Subcutaneous abdominal adipose tissue (tissue), 5 donors: ENCODE results near the gene SLC15A2.
"Not testable (repeated sequence)": the region's sequence is repeated elsewhere in the genome, so short reads cannot be mapped to it uniquely, and the experiment has no call there.

Experiments used
- H3K27ac ChIP-seq: one replicate; pipeline ENCODE4 v1.7.0; 2013; ENCODE audit warnings: low read depth, mild to moderate bottlenecking, inconsistent platforms, low read length, moderate library complexity
- H3K27me3 ChIP-seq, 5 donors: one replicate each; pipeline ENCODE4 v1.7.0; 2013; ENCODE audit warnings: low read length in 5 of 5, inconsistent platforms in 1 of 5; ENCODE audit not compliant: control insufficient read depth in 5 of 5, insufficient read depth in 4 of 5
- H3K36me3 ChIP-seq, 5 donors: one replicate each; pipeline ENCODE4 v1.7.0; 2013; ENCODE audit warnings: low read length in 5 of 5; ENCODE audit not compliant: control insufficient read depth in 5 of 5, insufficient read depth in 5 of 5
- H3K4me1 ChIP-seq, 5 donors: one replicate each; pipeline ENCODE4 v1.7.0; 2013; ENCODE audit warnings: low read length in 5 of 5, mild to moderate bottlenecking in 3 of 5, moderate library complexity in 1 of 5; ENCODE audit not compliant: control insufficient read depth in 5 of 5, insufficient read depth in 5 of 5
- H3K4me3 ChIP-seq, 5 donors: one replicate each; pipeline ENCODE4 v1.7.0; 2013; ENCODE audit warnings: low read length in 5 of 5, low read depth in 1 of 5
- H3K9ac ChIP-seq, 5 donors: one replicate each; pipeline ENCODE4 v1.7.0; 2013; ENCODE audit warnings: low read length in 5 of 5, mild to moderate bottlenecking in 4 of 5, moderate library complexity in 3 of 5
- H3K9me3 ChIP-seq, 5 donors: one replicate each; pipeline ENCODE4 v1.7.0; 2013; ENCODE audit warnings: low read length in 5 of 5; ENCODE audit not compliant: control insufficient read depth in 5 of 5
- donor health status: healthy.
- donor health status: healthy.
- donor health status: healthy.
- donor health status: healthy.
- donor health status: healthy.

The SLC15A2 gene

GRCh38 chr3:121894301-121894990 is at the start of gene SLC15A2:
Gene SLC15A2 (plus strand): TSS chr3:121894401. CDS start chr3:121894477, 76 bp downstream.
- Histone ChIP-seq H3K27ac (no peak within 1 kb of the TSS), H3K9ac (peak within 1 kb of the TSS in 1 of 5 donors; percentile 5), H3K4me3 (peak within 1 kb of the TSS in 4 of 5 donors; percentile 28 to 48 (median 36))

GRCh38 chr3:121844892-121845291 is 49.3 kb upstream of the SLC15A2 start:
- Histone ChIP-seq H3K27ac (no peak overlapping the region), H3K4me1 (no peaks in the 10 kb centered on the region), H3K9ac (no peak overlapping the region), H3K9me3 (no peaks in the 10 kb centered on the region), H3K27me3 (no peaks in the 10 kb centered on the region), H3K4me3 (no peak overlapping the region), H3K36me3 (peaks cover 0 to 11% (median 0%) of the 10 kb centered on the region in 5 donors)

More at GRCh38 chr3:121894301-121894990, at the start of gene SLC15A2:
- Histone ChIP-seq H3K36me3 (no peaks in the 10 kb centered on the region), H3K9me3 (no peaks in the 10 kb centered on the region), H3K27me3 (no peaks in the 10 kb centered on the region), H3K4me1 (peaks cover 0 to 15% (median 13%) of the 10 kb centered on the region in 5 donors)

GRCh38 chr3:121852256-121852655 is 41.9 kb upstream of the SLC15A2 start:
- Histone ChIP-seq H3K36me3 (no peaks in the 10 kb centered on the region), H3K27me3 (no peaks in the 10 kb centered on the region), H3K9me3 (no peaks in the 10 kb centered on the region), H3K4me1 (no peaks in the 10 kb centered on the region), H3K9ac (no peak overlapping the region), H3K27ac (no peak overlapping the region), H3K4me3 (no peak overlapping the region)

DNA sequence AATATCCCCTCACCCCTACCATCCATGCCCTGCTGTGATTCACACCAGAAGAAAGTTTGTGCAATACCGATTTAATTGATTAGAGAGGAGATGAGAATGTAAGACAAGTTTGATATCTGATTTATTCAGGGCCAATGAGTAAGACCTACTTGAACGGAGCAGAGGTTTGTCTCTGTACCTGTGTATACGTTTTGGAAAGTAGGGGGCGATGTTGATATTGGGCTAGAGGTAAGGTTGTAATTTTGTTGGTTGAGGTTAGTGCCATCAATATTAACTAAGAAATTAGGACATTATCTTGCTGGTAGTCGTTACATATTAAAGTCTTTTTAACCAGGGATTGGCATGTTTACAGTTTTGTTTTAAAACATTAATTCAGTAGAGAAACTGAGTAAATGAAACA is 38.6 kb upstream of the SLC15A2 start:
- Histone ChIP-seq H3K27me3 (no peaks in the 10 kb centered on the region), H3K9ac (no peak overlapping the region), H3K9me3 (no peaks in the 10 kb centered on the region), H3K4me3 (no peak overlapping the region), H3K4me1 (no peaks in the 10 kb centered on the region), H3K36me3 (no peaks in the 10 kb centered on the region), H3K27ac (no peak overlapping the region)

DNA sequence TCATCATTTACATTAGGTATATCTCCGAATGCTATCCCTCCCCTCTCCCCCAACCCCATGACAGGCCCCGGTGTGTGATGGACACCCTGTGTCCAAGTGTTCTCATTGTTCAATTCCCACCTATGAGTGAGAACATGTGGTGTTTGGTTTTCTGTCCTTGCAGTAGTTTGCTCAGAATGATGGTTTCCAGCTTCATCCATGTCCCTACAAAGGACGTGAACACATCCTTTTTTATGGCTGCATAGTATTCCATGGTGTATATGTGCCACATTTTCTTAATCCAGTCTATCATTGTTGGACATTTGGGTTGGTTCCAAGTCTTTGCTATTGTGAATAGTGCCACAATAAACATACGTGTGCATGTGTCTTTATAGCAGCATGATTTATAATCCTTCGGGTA is 36.4 kb upstream of the SLC15A2 start:
- not testable (repeated sequence) for H3K27me3 ChIP-seq, H3K36me3 ChIP-seq, H3K4me1 ChIP-seq, H3K4me3 ChIP-seq, H3K9me3 ChIP-seq, H3K27ac ChIP-seq, H3K9ac ChIP-seq

GRCh38 chr3:121863247-121863646 is 31.0 kb upstream of the SLC15A2 start:
- not testable (repeated sequence) for H3K9ac ChIP-seq, H3K4me1 ChIP-seq, H3K9me3 ChIP-seq, H3K27ac ChIP-seq, H3K27me3 ChIP-seq, H3K4me3 ChIP-seq, H3K36me3 ChIP-seq

DNA sequence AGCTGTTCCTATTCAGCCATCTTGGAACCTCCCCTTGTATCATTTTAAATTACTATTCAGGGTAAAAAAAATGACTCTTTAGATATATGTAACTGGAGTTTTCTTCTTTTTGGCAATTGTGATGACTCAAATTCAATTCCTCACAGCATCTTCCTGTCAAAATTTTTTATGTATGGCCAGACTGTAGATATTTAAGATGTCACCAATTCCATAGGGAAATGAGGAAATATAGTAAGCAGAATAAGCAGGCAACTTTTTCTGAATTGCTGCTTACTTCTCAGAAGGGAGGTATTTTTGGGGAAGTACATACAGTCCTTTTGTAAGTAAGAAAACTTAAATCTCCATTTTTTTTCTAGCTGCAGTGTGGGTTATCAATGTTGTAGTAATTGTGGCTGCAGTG is 30.4 kb upstream of the SLC15A2 start:
- no peaks in the 10 kb centered on the region for H3K4me1 ChIP-seq
- no peak overlapping the region for H3K27ac ChIP-seq
- no peaks in the 10 kb centered on the region for H3K36me3 ChIP-seq
- H3K9me3 ChIP-seq, result peaks cover 0 to 5% (median 0%) of the 10 kb centered on the region in 5 donors
- H3K27me3 ChIP-seq, result no peaks in the 10 kb centered on the region
- H3K4me3 ChIP-seq, result no peak overlapping the region
- H3K9ac ChIP-seq, result no peak overlapping the region

- Histone ChIP-seq H3K27me3 (no peaks in the 10 kb centered on the region), H3K27ac (no peak overlapping the region), H3K36me3 (peaks cover 0 to 10% (median 0%) of the 10 kb centered on the region in 5 donors), H3K9ac (no peak overlapping the region), H3K9me3 (no peaks in the 10 kb centered on the region), H3K4me3 (no peak overlapping the region), H3K4me1 (no peaks in the 10 kb centered on the region)
Observed at GRCh38 chr3:121869736-121870135, 24.5 kb upstream of the SLC15A2 start.

DNA sequence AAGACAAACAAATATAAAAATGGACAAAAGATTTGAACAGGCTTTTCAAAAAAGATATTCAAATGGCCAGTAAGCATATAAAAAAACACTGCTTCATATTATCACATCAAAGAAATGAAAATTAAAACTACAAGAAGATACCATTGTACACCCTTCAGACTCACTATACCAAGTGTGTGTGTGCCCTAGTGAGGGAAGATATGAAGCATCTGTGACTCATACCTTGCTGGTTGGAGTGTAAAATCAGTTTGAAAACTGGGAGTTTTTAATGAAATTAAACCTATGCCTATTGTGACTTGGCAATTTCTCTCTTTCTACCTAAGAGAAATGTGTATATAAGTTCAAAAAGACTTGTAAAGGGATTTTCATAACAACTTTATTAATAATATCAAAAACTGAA is 23.5 kb upstream of the SLC15A2 start:
- Histone ChIP-seq H3K4me1 (no peaks in the 10 kb centered on the region), H3K9ac (no peak overlapping the region), H3K36me3 (peaks cover 0 to 10% (median 0%) of the 10 kb centered on the region in 5 donors), H3K4me3 (no peak overlapping the region), H3K27me3 (no peaks in the 10 kb centered on the region), H3K9me3 (no peaks in the 10 kb centered on the region), H3K27ac (no peak overlapping the region)

- H3K27me3 ChIP-seq, result no peaks in the 10 kb centered on the region
Observed at GRCh38 chr3:121871430-121871829, 22.8 kb upstream of the SLC15A2 start.

More at GRCh38 chr3:121871430-121871829, 22.8 kb upstream of the SLC15A2 start:
- H3K36me3 ChIP-seq, result peaks cover 0 to 10% (median 0%) of the 10 kb centered on the region in 5 donors
- no peaks in the 10 kb centered on the region for H3K4me1 ChIP-seq
- H3K4me3 ChIP-seq, result no peak overlapping the region
- no peaks in the 10 kb centered on the region for H3K9me3 ChIP-seq
- no peak overlapping the region for H3K9ac ChIP-seq
- no peak overlapping the region for H3K27ac ChIP-seq
